HEK293 (cell line): ENCODE results near the gene ASF1B.

Experiments used
- CTCF ChIA-PET: fragments of 350-600 bp; formaldehyde crosslinking; extraction: SDS; loops from one replicate; lab custom pipeline; 2021; ENCODE audit warnings: antibody characterized with exemption; lab: Yijun Ruan, JAX
- POLR2A ChIA-PET: fragments of 300-600 bp; formaldehyde crosslinking; extraction: SDS; loops from one replicate; lab custom pipeline; 2020; ENCODE audit warnings: antibody characterized with exemption, inconsistent platforms; lab: Yijun Ruan, JAX
- H3K27ac ChIP-seq: fragments of 200-500 bp; sonication (Bioruptor generic); 2 replicates; pipeline ENCODE4 v1.5.1; 2014; ENCODE audit warnings: low read depth, low read length, control low read depth, inconsistent platforms; ENCODE audit errors: extremely low read depth
- H3K36me3 ChIP-seq, 2 experiments: fragments of 200-500 bp in 1 of 2; sonication (Bioruptor generic) in 1 of 2; 1 replicate in 1 of 2; 2 replicates in 1 of 2; pipeline ENCODE4 v1.5.1; 2014 to 2017; ENCODE audit warnings: inconsistent platforms in 2 of 2, low read length in 2 of 2; ENCODE audit not compliant: control insufficient read depth in 2 of 2, insufficient read depth in 1 of 2
- H3K4me1 ChIP-seq: fragments of 200-500 bp; sonication (Bioruptor generic); 2 replicates; pipeline ENCODE4 v1.5.1; 2014; ENCODE audit warnings: mild to moderate bottlenecking, low read length, inconsistent platforms; ENCODE audit not compliant: control insufficient read depth, insufficient read depth
- H3K4me3 ChIP-seq: 2 replicates; pipeline ENCODE4 v1.5.1; 2011; ENCODE audit warnings: low read depth, mild to moderate bottlenecking, control low read depth, low read length, moderate library complexity
- H3K9me3 ChIP-seq: fragments of 200-500 bp; sonication (Bioruptor generic); 2 replicates; pipeline ENCODE4 v1.5.1; 2014; ENCODE audit warnings: low read depth, low read length, inconsistent platforms; ENCODE audit not compliant: control insufficient read depth, insufficient read depth
- GFI1B ChIP-seq: fragments of 450-650 bp; formaldehyde crosslinking; IDR thresholded peaks from 2 replicates; pipeline ENCODE4 v1.5.1; 2016; ENCODE audit warnings: missing biosample characterization, missing genetic modification characterization
- GLIS2 ChIP-seq: fragments of 450-650 bp; formaldehyde crosslinking; IDR thresholded peaks from 2 replicates; pipeline ENCODE4 v1.5.1; 2016; ENCODE audit warnings: missing biosample characterization, missing genetic modification characterization
- KLF1 ChIP-seq: fragments of 450-650 bp; formaldehyde crosslinking; IDR thresholded peaks from 2 replicates; pipeline ENCODE4 v1.5.1; 2016; ENCODE audit warnings: missing biosample characterization, missing genetic modification characterization
- KLF9 ChIP-seq: fragments of 450-650 bp; formaldehyde crosslinking; IDR thresholded peaks from 2 replicates; pipeline ENCODE4 v1.5.1; 2016; ENCODE audit warnings: missing biosample characterization, missing genetic modification characterization, low read depth
- REPIN1 ChIP-seq: fragments of 450-650 bp; formaldehyde crosslinking; IDR thresholded peaks from 2 replicates; pipeline ENCODE4 v1.5.1; 2017; ENCODE audit warnings: missing biosample characterization, missing genetic modification characterization, low read depth
- SCRT1 ChIP-seq: fragments of 450-650 bp; formaldehyde crosslinking; IDR thresholded peaks from 2 replicates; pipeline ENCODE4 v1.5.1; 2016; ENCODE audit warnings: missing biosample characterization, missing genetic modification characterization, borderline replicate concordance
- SP2 ChIP-seq: fragments of 450-650 bp; formaldehyde crosslinking; IDR thresholded peaks from 2 replicates; pipeline ENCODE4 v1.5.1; 2016; ENCODE audit warnings: missing biosample characterization, missing genetic modification characterization
- SP3 ChIP-seq: fragments of 450-650 bp; formaldehyde crosslinking; IDR thresholded peaks from 2 replicates; pipeline ENCODE4 v1.5.1; 2016; ENCODE audit warnings: missing biosample characterization, missing genetic modification characterization
- YY1 ChIP-seq: fragments of 450-650 bp; formaldehyde crosslinking; IDR thresholded peaks from 2 replicates; pipeline ENCODE4 v1.5.1; 2018; ENCODE audit warnings: missing biosample characterization, missing genetic modification characterization
- ZBTB20 ChIP-seq: fragments of 450-650 bp; formaldehyde crosslinking; IDR thresholded peaks from 2 replicates; pipeline ENCODE4 v1.5.1; 2016; ENCODE audit warnings: missing biosample characterization, missing genetic modification characterization
- ZBTB8A ChIP-seq: fragments of 450-650 bp; formaldehyde crosslinking; IDR thresholded peaks from 2 replicates; pipeline ENCODE4 v1.5.1; 2016; ENCODE audit warnings: missing biosample characterization, missing genetic modification characterization
- ZFHX2 ChIP-seq: fragments of 450-650 bp; formaldehyde crosslinking; conservative IDR thresholded peaks from 2 replicates; pipeline ENCODE4 v1.5.1; 2016; ENCODE audit warnings: missing biosample characterization, missing genetic modification characterization
- ZFP3 ChIP-seq: fragments of 450-650 bp; formaldehyde crosslinking; IDR thresholded peaks from 2 replicates; pipeline ENCODE4 v1.5.1; 2016; ENCODE audit warnings: low read depth, missing biosample characterization, missing genetic modification characterization
- ZNF155 ChIP-seq: fragments of 450-650 bp; formaldehyde crosslinking; IDR thresholded peaks from 2 replicates; pipeline ENCODE4 v1.5.1; 2016; ENCODE audit warnings: missing biosample characterization, missing genetic modification characterization
- ZNF335 ChIP-seq: fragments of 450-650 bp; formaldehyde crosslinking; conservative IDR thresholded peaks from 2 replicates; pipeline ENCODE4 v1.5.1; 2016; ENCODE audit warnings: missing biosample characterization, missing genetic modification characterization
- ZNF514 ChIP-seq: fragments of 450-650 bp; formaldehyde crosslinking; IDR thresholded peaks from 2 replicates; pipeline ENCODE4 v1.5.1; 2016; ENCODE audit warnings: missing biosample characterization, missing genetic modification characterization
- ZNF76 ChIP-seq: fragments of 450-650 bp; formaldehyde crosslinking; IDR thresholded peaks from 2 replicates; pipeline ENCODE4; 2016; ENCODE audit warnings: low read depth, missing biosample characterization, missing genetic modification characterization, borderline replicate concordance
- ZSCAN30 ChIP-seq: fragments of 450-650 bp; IDR thresholded peaks from 2 replicates; pipeline ENCODE4 v1.5.1; 2018; ENCODE audit warnings: missing biosample characterization, mild to moderate bottlenecking, missing genetic modification characterization, moderate library complexity
- ZXDB ChIP-seq: fragments of 450-650 bp; formaldehyde crosslinking; IDR thresholded peaks from 2 replicates; pipeline ENCODE4 v1.5.1; 2016; ENCODE audit warnings: missing biosample characterization, missing genetic modification characterization
- TF ChIP-seq, protein P1 (sequence below): fragments of 450-650 bp; formaldehyde crosslinking; optimal IDR thresholded peaks from 2 replicates; pipeline ENCODE3; 2016; ENCODE audit warnings: missing biosample characterization, mild to moderate bottlenecking, missing genetic modification characterization
- TF ChIP-seq, protein P2 (sequence below): fragments of 450-650 bp; formaldehyde crosslinking; IDR thresholded peaks from 2 replicates; pipeline ENCODE4 v1.5.1; 2016; ENCODE audit warnings: missing biosample characterization, missing genetic modification characterization
- TF ChIP-seq, protein P3 (sequence below): fragments of 450-650 bp; formaldehyde crosslinking; IDR thresholded peaks from 2 replicates; pipeline ENCODE4 v1.5.1; 2016; ENCODE audit warnings: missing biosample characterization, missing genetic modification characterization
- TF ChIP-seq, protein P4 (sequence below): fragments of 450-650 bp; formaldehyde crosslinking; IDR thresholded peaks from 2 replicates; pipeline ENCODE4 v1.5.1; 2016; ENCODE audit warnings: missing biosample characterization, missing genetic modification characterization
- TF ChIP-seq, protein P5 (sequence below): fragments of 450-650 bp; formaldehyde crosslinking; IDR thresholded peaks from 2 replicates; pipeline ENCODE4 v1.5.1; 2016; ENCODE audit warnings: missing biosample characterization, missing genetic modification characterization
- TF ChIP-seq, protein P6 (sequence below): fragments of 450-650 bp; formaldehyde crosslinking; IDR thresholded peaks from 2 replicates; pipeline ENCODE4 v1.5.1; 2016; ENCODE audit warnings: missing biosample characterization, missing genetic modification characterization

The ASF1B gene

DNA sequence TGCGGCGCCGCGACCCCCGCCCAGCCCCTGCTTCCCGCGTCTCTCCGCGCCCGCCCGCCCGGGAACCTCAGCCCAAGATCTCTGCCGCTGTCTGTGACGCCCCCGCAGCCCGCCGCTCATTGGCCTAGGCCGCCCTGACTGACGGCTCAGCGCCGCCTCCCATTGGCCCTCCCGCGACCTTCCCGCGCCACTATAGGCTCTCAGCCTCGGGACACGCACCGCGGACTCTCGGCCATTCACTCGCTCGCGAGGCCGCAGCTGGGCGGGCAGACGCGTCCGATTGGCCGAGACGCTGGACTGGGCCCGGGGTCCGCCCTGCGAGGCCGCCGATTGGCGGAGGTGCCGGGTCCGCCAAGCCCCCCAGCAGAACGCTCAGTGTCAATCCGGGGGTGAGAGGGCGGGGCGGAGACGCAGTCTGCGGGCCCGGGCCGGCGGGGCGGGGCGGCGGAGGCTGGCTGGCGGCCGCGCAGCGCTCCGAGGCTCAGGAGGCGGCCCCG lies 18.7 kb downstream of the ASF1B start, which contains the start of gene PRKACA (continued):
- TF ChIP-seq SP2 (tag by site-specific recombination) (peak; percentile 100), ZFHX2 (tag by site-specific recombination) (peak; percentile 91), GLIS2 (peak; percentile 81), ZFP3 (no peak), ZXDB (tag by site-specific recombination) (peak; percentile 9; the same call in 1 of the 2 replicates), SP3 (tag by site-specific recombination) (peak; percentile 87), KLF9 (tag by site-specific recombination) (peak; percentile 33; the same call in 1 of the 2 replicates)
- TF ChIP-seq, protein P1, sequence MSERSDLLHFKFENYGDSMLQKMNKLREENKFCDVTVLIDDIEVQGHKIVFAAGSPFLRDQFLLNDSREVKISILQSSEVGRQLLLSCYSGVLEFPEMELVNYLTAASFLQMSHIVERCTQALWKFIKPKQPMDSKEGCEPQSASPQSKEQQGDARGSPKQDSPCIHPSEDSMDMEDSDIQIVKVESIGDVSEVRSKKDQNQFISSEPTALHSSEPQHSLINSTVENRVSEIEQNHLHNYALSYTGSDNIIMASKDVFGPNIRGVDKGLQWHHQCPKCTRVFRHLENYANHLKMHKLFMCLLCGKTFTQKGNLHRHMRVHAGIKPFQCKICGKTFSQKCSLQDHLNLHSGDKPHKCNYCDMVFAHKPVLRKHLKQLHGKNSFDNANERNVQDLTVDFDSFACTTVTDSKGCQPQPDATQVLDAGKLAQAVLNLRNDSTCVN (tag by site-specific recombination) = peak; percentile 77

DNA sequence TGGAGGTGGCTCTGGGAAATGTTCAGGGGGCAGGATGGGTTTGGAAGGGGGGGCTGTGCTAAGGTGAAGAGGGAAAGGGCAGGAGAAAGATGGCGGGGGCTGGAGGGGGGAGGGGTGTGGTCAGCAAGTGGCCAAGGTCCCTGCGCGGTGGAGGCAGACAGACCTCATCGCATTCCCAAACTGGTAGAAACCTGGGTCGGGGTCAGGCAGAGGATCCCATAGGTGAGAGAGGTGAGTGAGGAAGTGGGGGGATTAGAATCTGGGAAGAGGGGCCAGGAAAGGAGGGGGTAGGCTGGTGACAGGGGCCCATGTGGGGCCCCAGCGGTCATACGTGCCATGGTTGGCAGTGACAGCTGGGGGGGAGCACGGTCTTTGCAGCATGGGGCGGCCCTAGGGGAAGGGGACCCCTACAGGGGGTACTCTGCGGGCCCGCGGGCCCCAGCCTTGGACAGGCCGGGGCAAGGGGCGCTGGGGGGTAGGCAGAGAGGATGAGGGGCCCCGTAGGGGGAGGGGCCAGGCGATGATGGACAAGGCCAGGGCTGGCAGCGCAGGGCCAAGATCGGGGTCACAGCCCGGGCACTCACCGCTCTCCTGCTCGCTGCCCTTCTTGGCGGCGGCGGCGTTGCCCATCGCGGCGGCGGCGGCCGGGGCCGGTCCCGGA lies 19.3 kb downstream of the ASF1B start:
- peaks cover 0 to 20% of the 10 kb centered on the region in 2 experiments; a peak in 2 of 3 replicates for H3K36me3 ChIP-seq
- H3K4me1 ChIP-seq = peaks cover 11% of the 10 kb centered on the region
- H3K27ac ChIP-seq = no peak overlapping the region; the same call in 1 of the 2 replicates
- ChIA-PET POLR2A (interaction anchor here (0.7 to 5.7 kb wide), 3 partner anchors 10 to 22 kb away, joined by 3 to 45 read pairs (median 4); partner anchors contain the start of gene ASF1B), CTCF (interaction anchor here (1.3 to 3.5 kb wide), 2 partner anchors 19 to 21 kb away, joined by 3 to 26 read pairs; partner anchors contain the start of gene ASF1B)
- peak overlapping the region; percentile 76 for H3K4me3 ChIP-seq
- H3K9me3 ChIP-seq = no peaks in the 10 kb centered on the region
- TF ChIP-seq, protein P2, sequence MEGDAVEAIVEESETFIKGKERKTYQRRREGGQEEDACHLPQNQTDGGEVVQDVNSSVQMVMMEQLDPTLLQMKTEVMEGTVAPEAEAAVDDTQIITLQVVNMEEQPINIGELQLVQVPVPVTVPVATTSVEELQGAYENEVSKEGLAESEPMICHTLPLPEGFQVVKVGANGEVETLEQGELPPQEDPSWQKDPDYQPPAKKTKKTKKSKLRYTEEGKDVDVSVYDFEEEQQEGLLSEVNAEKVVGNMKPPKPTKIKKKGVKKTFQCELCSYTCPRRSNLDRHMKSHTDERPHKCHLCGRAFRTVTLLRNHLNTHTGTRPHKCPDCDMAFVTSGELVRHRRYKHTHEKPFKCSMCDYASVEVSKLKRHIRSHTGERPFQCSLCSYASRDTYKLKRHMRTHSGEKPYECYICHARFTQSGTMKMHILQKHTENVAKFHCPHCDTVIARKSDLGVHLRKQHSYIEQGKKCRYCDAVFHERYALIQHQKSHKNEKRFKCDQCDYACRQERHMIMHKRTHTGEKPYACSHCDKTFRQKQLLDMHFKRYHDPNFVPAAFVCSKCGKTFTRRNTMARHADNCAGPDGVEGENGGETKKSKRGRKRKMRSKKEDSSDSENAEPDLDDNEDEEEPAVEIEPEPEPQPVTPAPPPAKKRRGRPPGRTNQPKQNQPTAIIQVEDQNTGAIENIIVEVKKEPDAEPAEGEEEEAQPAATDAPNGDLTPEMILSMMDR (tag by site-specific recombination) = peak; percentile 48; the same call in 1 of the 2 replicates
- peak; percentile 39; the same call in 1 of the 2 replicates for TF ChIP-seq ZNF76
- peak; percentile 31; the same call in 1 of the 2 replicates for TF ChIP-seq KLF1 (tag by site-specific recombination)
- TF ChIP-seq KLF9 (tag by site-specific recombination) = peak; percentile 55; the same call in 1 of the 2 replicates
- TF ChIP-seq ZNF155 (tag by site-specific recombination) = no peak
- peak; percentile 22 for TF ChIP-seq ZXDB (tag by site-specific recombination)
- TF ChIP-seq ZBTB8A (tag by site-specific recombination) = 0 out of 2 replicates have a peak, but pooled peaks have one; percentile 28
- TF ChIP-seq SCRT1 = no peak
- TF ChIP-seq YY1 = no peak
- TF ChIP-seq ZNF335 (tag by site-specific recombination) = peak; percentile 47
- 0 out of 2 replicates have a peak, but pooled peaks have one; percentile 13 for TF ChIP-seq ZSCAN30 (tag by site-specific recombination)
- TF ChIP-seq REPIN1 (tag by site-specific recombination) = no peak
- TF ChIP-seq, protein P3, sequence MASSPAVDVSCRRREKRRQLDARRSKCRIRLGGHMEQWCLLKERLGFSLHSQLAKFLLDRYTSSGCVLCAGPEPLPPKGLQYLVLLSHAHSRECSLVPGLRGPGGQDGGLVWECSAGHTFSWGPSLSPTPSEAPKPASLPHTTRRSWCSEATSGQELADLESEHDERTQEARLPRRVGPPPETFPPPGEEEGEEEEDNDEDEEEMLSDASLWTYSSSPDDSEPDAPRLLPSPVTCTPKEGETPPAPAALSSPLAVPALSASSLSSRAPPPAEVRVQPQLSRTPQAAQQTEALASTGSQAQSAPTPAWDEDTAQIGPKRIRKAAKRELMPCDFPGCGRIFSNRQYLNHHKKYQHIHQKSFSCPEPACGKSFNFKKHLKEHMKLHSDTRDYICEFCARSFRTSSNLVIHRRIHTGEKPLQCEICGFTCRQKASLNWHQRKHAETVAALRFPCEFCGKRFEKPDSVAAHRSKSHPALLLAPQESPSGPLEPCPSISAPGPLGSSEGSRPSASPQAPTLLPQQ = peak; percentile 63
- TF ChIP-seq GFI1B (tag by site-specific recombination) = 0 out of 2 replicates have a peak, but pooled peaks have one; percentile 11
- TF ChIP-seq, protein P4, sequence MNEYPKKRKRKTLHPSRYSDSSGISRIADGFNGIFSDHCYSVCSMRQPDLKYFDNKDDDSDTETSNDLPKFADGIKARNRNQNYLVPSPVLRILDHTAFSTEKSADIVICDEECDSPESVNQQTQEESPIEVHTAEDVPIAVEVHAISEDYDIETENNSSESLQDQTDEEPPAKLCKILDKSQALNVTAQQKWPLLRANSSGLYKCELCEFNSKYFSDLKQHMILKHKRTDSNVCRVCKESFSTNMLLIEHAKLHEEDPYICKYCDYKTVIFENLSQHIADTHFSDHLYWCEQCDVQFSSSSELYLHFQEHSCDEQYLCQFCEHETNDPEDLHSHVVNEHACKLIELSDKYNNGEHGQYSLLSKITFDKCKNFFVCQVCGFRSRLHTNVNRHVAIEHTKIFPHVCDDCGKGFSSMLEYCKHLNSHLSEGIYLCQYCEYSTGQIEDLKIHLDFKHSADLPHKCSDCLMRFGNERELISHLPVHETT = 0 out of 2 replicates have a peak, but pooled peaks have one; percentile 23
- TF ChIP-seq, protein P5, sequence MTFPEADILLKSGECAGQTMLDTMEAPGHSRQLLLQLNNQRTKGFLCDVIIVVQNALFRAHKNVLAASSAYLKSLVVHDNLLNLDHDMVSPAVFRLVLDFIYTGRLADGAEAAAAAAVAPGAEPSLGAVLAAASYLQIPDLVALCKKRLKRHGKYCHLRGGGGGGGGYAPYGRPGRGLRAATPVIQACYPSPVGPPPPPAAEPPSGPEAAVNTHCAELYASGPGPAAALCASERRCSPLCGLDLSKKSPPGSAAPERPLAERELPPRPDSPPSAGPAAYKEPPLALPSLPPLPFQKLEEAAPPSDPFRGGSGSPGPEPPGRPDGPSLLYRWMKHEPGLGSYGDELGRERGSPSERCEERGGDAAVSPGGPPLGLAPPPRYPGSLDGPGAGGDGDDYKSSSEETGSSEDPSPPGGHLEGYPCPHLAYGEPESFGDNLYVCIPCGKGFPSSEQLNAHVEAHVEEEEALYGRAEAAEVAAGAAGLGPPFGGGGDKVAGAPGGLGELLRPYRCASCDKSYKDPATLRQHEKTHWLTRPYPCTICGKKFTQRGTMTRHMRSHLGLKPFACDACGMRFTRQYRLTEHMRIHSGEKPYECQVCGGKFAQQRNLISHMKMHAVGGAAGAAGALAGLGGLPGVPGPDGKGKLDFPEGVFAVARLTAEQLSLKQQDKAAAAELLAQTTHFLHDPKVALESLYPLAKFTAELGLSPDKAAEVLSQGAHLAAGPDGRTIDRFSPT (tag by site-specific recombination) = peak; percentile 67
- TF ChIP-seq ZBTB20 = peak; percentile 49; the same call in 1 of the 2 replicates
- TF ChIP-seq ZNF514 (tag by site-specific recombination) = no peak
- TF ChIP-seq, protein P6, sequence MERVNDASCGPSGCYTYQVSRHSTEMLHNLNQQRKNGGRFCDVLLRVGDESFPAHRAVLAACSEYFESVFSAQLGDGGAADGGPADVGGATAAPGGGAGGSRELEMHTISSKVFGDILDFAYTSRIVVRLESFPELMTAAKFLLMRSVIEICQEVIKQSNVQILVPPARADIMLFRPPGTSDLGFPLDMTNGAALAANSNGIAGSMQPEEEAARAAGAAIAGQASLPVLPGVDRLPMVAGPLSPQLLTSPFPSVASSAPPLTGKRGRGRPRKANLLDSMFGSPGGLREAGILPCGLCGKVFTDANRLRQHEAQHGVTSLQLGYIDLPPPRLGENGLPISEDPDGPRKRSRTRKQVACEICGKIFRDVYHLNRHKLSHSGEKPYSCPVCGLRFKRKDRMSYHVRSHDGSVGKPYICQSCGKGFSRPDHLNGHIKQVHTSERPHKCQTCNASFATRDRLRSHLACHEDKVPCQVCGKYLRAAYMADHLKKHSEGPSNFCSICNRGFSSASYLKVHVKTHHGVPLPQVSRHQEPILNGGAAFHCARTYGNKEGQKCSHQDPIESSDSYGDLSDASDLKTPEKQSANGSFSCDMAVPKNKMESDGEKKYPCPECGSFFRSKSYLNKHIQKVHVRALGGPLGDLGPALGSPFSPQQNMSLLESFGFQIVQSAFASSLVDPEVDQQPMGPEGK (tag by site-specific recombination) = peak; percentile 52
